Stimulated activated CD8-positive, alpha-beta memory T cell treated with anti-CD3 and anti-CD28 coated beads, Interleukin-4, amount 100 ng/mL, for 1 hour (primary cell): ENCODE data around the gene RNASET2.
"Not testable (repeated sequence)": the region's sequence is repeated elsewhere in the genome, so short reads cannot be mapped to it uniquely, and the experiment has no call there.

ENCODE experiments used
- DNase-seq, 2 donors: peaks; one replicate each; pipeline ENCODE4 v3.0.0-alpha.2; 2020; ENCODE audit warnings: low read depth in 2 of 2, low spot score in 1 of 2

The RNASET2 gene

DNA sequence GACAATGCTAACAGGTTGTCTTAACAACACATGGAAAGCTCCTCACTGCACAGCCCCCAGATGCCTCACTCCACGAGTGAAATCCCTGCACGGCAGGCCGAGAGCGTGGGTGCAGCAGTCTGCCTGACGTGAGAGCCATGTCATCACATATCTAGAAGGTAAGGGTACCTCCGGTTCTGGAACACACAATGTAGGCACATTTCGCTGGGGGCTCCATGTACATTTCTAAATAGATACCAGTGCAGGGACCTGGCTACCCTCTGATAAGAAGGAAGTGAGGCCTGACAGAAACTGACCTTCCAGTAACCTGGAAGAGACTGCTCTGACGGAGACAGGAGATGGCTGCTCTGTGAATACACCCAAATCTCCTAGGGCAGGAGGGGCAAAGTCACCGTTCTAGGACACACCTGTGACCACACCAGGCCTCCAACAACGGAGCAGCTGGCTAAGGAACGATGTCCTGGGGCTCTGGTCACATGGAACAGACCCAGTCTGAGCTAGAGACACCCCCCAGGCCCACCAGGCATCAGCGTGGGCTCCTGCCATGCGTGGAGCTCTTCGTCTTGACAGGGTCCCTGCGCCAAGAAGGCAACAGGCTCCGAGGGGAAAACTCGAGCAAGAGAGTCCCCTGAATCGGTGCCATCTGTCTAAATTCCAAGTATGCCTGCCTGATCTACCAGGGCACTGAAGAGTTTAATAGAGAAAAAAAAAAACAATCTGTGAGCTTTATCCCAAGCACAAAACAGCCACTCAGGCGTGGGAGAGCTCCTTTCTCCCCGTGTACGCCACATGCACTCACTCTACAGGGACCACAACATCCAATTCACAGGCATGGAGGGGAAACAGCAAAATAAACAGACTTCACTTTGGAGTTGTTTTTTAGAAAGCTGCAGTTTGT, 27.5 kb downstream of the RNASET2 start:
- no peak for DNase-seq

DNA sequence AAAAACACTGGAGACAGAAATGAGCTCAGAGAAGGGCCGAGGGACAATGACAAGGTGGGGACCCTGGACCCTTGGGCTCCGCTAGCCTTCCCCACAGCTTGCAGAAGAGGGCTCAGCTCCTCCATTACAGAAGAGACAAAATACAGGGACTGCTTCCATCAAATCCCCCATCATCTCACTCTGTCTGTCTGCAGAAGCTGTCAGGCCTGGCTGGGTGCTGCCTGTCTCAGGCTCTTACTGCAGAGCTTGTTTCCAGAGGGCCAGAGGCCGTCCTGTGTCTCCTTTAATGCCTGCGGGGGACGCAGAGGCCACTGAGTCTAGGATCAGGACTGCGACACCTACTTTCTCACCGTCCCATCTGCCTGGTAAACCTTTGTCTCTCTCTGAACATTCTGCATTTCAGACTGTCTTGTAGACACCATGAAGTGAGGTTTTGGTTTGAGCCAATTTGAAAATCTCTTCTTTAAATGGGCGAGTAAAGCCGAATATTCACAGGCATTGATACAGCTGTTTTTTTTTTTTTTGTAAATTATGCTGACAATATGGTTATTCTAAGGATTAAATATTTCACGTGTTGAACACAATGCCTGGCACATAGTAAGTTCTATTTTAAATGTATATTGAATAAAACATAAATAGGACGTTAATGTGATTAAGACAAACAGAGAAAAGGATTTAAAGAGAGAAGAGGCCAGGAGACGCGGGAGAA, 28.3 kb downstream of the RNASET2 start:
- DNase-seq, result no peak

DNA sequence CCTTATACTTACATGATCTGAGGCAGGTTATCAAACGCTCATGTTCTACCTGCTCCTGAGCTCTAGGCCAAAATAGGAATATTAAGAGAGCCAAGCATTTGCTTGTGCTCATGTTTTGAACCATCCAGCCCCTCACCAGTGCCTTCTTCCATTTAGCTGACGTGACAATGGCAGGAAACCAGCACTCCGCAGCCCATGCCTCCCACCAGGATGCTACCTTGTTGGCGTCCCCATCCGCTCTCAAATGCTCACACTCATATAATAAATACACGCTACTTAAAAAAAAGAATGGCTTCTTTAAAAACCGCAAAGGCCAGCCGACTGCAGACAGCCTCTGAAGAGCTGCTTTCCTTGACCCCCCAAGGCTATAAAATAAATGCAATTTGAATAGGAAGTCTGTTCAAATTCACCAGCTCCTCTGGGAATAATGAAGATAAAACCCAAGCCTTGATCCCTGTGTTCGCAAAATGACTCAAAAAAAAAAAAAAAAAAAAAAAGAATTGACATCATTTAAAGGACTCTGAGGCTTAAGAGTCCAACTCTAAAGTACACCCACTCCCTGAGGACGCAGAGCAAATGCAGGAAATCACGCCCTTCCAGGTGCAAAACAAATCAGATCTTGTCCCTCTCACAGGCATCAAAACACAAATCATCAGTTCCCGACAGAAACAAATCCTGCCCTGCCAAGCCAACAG, 29.0 kb downstream of the RNASET2 start:
- DNase-seq, result no peak

DNA sequence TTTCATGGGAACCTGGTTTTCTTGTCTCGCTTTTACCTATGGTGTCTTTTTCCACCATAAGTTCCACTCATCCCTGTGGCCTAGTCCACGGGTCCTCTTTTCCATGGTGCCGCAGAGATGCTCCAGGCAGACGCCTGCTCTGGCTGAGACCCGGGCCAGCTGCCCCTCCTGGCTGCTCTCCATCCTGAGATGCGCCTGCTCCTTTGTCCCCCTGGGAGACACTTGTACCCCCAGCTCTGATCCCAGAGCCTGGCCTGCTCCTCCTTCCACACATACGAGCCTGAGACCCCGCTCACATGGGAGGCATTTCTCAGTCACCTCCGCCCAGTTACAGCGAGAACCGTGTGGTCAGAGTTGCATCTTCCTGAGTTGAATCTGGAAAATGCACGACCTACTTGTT, 29.6 kb downstream of the RNASET2 start:
- DNase-seq, result no peak

DNA sequence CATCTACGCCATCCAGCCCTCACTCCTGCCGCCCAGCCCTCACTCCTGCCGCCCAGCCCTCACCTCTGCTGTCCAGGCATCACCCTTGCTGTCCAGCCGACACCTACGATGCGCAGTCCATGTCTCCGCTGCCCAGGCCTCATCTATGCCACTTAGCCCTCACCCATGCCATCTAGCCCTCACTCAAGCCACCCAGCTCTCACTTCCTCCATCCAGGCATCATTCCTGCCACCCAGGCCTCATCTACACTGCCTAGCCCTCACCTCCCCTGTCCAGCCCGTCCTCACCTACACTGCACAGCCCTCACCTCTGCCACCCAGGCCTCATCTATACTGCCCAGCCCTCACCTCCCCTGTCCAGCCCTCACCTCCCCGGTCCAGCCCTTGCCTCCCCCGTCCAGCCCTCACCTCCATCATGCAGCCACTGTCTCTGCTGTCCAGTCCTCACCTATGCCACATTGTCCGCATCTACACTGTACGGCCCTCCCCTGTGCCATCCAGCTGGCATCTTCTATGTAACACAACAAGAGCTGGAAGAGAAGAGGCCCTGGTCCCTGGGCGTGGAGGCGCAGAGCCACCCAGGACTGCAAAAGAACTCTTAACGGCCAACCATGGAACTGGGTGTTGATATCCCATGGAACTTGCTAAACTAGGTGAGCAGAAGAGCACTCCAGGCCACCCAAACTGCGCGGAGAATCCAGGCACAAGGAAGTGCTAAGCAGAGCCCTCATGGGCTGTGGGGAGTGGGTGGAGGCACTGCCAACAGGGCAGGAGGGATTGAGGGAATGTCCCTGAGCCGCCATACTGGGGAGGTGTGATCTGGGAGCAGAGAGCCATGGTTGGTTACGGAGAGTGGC, 31.0 kb downstream of the RNASET2 start:
- no peak for DNase-seq

DNA sequence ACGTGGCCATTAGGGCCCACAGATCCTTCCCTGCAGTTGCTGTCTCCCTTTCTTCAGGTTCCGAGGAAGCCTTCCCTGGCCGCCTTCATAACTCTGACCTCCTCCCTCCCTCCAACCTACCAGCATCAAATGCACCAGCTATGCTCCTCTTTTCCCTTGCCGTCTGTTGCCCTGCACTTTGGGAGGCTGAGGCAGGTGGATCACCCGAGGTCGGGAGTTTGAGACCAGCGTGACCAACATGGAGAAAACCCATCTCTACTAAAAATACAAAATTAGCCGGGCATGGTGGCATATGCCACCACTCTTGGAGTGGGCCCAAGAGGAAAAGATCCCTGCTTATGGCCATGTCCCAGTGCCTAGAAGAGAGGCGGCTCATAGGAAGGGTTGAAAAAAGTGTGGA, 31.8 kb downstream of the RNASET2 start:
- DNase-seq, result no peak

DNA sequence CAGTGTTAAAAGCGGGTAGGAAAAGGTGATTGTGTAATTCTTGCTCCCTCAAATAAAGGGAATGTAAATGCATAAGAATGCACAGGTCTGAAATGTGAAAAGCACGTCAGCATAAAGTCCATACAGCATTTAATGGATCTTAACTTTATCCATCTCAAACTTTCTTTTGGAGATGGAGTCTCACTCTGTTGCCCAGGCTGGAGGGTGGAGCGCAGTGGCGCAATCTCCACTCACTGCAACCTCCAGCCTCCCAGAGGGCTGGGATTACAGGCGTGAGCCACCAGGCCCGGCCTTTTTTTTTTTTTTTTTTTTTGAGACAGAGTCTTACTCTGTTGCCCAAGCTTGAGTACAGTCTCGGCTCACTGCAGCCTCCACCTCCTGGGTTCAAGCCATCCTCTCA, 33.4 kb downstream of the RNASET2 start:
- DNase-seq, result no peak

DNA sequence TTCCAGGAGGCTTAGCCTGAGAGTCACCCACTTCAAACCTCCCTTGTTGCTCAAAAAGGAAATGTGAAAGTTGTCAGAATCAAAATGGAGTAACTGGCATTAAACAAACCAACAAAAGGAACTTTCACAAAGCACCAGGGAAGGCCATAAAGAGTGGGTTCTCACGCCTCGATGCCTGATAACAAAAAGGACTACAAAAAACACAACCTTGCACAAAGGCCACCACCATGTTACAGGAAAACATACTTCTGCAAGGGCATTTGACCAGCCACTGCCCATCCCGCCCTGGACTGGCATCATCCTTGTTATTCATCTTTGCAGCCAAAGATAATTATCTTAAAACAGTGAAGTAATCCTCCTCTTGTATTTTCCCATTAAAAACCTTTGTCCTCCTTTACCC, 34.8 kb downstream of the RNASET2 start:
- DNase-seq, result no peak

DNA sequence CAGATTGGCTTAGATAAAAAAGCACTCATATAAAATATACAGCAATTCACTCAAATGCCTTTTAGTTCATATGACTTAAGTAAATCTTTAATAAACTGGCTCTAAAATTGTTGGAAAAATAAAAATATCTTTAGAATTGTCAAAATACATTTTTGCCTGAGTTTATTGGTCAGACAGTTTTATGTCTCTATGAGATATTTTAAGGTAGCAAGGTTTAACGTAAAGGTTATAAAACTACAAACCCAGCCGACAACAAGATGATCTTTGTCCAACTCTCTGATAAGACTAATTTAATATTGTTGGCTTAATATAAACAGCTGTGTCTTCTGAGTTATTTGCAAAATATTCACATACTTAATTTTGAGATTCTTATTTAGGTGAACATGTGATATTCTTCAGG, 39.5 kb downstream of the RNASET2 start:
- no peak for DNase-seq

DNA sequence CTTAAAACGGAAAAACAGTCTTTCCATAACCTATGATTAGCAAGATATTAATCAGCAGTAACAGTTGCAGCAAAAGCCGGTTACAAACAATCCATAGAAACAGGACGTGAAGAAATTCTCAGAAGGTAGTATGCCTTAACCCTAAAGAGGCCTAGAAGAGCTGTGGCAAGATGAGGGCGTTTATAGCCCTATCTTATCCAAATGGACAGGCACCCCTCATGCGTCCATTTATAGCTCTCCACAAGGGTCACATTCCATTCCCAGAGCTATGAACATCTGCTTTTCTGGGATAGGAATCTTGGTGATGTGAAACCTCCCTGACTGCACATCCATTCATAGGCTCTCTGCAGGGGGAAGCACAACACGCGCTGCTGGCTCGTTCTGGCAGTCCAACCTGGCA, 40.9 kb downstream of the RNASET2 start:
- not testable (repeated sequence) for DNase-seq

DNA sequence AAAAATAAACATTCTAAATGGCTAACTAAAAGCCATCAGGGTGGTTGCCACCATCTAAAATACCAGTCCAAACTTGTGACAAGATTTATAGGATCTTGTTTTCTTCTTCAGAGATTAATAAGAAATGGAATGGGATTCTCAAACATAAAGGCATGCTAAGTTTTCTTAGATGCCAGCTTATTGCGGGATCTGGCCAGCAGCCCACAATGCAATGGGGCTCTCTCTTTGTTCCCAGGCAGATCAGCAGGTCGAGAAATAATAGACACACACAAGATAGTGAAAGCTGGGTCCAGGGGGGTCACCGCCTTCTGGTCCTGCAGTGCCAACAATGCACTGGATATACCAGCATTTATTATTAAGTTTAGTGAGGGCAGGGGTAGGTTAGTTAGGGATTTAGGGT, 41.4 kb downstream of the RNASET2 start:
- not testable (repeated sequence) for DNase-seq

DNA sequence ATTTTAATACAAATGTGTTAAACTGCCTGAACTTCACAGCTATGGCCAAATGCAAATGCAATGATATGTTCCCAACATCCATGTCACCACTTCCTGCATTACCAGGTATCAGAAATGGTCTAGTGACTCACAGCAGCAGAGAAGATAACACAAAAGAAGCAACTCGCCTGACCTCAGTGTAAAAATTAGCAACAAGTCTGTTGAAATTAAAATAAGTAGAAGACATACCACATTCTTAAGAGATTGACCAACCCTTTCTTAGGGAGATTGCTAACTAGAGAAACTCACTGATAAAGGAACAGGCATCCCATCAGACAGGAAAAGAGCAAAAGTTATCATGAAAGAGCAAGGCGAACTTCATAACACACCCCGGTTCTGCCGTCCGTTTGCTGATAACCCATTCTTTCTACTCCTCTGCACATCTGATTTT, 45.1 kb downstream of the RNASET2 start:
- DNase-seq, result no peak

DNA sequence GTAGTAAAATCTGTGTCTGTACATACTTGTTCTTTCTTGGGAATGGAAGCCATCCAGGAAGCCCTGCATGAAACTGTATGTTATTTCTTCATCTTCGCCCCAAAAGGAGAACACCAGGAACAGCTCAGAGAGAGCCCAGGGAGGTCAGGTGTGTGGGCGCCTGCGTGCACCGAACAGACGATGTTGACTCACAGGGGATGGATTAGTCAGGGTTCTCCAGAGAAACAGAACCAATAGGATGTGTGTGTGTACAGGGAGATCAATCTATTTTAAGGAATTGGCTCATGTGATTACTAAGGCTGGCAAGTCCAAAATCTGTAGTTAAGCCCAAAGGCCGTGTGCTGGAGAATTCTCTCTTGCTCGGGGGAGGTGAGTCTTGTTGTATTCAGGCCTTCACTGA, 45.7 kb downstream of the RNASET2 start:
- DNase-seq, result no peak

DNA sequence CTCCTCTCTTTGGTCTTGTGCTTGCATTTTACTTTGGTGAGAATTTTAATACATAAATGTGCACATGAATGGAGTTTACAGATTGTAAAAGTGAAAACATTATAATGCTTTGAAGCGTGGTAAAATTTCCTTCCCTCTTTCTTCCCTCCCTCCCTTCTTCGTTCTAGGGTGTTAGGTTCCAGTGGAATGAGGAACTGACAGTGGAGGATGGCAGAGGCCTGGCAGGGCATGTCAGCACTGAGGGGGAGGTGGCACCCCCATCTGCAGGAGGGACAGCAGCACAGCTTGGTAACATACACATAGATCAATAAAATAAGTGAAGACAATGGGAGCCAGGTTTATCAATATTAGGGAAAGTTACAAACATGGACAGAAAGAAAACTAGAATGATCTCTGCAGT, 47.5 kb downstream of the RNASET2 start:
- DNase-seq, result no peak

DNA sequence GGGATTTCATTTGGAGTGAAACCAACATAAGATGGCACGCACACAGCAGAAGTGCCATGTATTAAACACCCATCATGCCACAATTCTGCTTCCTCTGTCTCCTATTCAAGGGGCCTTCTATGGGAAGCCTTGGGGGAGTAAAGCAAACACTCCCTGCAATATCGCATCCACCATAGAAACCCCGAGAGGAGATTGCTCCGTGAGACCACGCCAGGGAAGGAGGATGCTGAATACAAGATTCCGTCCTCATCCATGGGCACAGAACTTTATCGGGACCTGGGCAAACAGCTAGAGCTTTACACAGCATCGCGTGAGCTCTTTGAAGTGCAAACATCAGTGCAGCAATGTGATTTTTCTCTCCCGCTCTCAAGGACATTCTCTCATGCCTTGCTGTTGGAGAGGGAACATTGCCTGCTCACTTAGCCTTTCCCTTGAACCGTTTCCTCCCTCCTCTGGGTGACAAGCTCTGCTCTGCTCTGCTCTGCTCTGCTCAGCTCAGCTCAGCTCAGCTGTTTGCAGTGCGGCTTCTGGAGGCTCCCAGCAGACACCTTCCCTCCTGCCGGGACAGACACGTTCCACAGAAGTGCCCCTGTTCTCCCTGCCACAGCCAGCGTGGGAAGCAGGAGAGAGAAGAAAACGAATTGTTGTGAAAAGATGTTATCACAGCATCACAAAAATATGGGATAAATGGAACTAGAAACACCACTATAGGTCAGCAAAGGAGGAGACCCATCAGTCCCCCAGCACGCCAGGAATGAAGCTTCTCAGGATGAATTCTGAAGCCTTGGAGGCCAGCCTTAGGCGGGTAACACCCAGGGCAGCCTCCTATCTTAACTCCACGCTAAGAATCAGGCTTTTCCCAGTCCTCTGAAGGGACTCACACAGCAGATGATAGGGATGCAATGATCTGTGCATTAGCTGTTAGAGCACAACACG, 48.2 kb downstream of the RNASET2 start:
- DNase-seq, result no peak

DNA sequence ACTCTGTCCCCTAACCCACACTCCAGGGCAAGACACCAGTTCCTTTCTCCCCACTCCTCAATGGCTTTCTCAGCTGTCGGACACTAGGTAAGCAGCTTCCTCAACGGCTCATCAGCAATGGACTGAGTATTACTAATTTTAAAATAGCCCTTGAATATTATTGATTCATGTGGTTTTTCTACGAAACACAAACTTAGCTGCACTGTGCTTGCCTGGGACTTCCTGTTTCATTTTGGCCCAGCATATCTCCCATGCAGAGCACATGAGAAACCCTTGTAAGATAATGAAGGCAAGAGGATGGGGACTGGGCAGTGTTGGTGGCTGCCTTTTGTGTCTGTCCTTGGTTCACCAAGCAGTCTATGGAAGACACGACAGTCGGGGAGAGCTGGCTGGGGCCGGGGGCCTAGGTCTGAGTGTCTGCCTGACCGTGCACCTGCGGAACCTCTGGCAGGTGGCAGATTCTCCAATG, 48.9 kb downstream of the RNASET2 start:
- DNase-seq, result no peak

DNA sequence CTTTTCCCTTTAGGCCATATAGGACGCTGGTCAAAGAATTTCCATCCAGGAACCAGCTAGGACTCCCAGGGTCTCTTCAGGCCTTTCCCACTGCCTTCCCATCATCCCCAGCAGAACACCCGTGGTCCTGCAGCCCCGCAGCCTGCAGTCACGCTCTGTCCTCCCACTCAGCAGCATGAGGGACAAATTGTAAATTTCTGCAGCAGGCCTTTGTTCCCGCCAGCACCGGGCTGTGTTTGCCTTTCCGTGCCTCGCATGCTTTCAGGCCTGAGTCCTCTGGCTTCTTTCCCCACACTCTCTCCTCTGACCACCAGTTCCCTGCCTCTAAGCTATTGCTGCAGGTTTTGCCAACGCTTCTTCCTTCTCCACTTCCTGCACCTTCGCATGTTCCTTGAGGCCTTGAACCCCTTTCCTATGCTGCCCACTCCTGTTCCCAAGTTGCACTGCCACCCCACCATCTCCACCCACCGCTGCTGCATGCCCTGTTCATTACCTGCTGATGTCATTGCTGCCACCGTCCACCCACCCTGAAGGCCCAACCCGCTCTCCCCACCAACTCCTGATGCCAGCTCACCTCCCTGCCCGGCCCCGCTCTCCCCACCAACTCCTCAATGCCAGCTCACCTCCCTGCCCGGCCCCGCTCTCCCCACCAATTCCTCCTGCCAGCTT, 49.8 kb downstream of the RNASET2 start:
- DNase-seq, result no peak

DNA sequence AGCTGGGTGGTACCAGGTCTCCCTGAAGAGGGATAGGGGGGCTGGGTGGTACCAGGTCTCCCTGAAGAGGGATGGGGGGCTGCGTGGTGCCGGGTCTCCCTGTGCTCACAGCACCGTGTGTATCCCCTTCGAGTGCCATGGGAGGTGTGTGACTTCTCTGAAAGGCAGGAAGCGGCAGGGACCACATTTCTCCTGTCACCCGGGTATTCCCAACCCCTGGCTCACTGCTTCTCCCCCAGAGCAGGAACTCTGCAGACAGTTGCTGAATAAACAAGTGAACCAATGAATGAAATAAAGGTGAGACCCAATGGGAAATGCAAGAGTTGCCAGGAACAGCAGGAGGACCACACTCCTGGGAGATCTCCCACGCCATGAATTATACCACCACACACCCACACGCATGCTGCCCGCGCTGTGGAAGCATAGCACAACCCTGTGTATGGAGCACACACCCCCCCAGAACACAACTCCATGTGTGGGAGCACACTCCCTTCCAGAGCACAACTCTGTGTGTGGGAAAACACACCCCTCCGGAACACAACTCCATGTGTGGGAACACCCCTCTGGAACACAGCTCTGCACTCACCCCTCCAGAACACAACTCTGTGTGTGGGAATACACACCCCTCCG, 50.7 kb downstream of the RNASET2 start:
- DNase-seq, result no peak

DNA sequence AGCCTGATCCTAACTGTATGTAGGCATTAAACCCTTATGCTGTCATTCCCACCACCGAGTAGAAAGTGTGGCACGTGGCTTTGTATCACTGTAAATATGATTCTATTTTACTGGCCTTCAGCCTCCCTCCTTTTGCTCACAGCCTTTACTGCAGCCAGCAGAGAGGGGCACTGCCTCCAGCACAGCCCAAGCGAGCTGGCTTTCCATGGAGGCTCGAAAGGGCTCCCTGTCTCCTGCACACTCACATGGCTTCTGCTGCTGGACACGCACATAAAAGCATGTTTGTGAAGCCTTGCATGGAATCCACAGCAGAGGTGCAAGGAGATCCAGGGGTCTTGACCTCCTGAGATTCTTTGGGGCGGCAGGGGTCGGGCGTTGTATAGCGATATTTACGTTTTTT, 51.3 kb downstream of the RNASET2 start:
- no peak for DNase-seq
